Left ventricle myocardium inferior (tissue), 1 donor: Measurements from ENCODE around the gene KRTAP10-5. TPM values are rescaled to one million over a fixed set of nuclear protein-coding genes. Genes with fewer than 3 reads are reported as not detected.
"Not testable (repeated sequence)": the region's sequence is repeated elsewhere in the genome, so short reads cannot be mapped to it uniquely, and the experiment has no call there.

Experiments
- DNase-seq: peaks from one replicate; pipeline ENCODE4 v3.0.0-alpha.2; 2020
- H3K27ac ChIP-seq: fragments of 200-600 bp; replicated peaks from 2 replicates; pipeline ENCODE4 v1.8.0; 2021
- H3K27me3 ChIP-seq: fragments of 200-600 bp; 2 replicates; pipeline ENCODE4 v1.8.0; 2021; ENCODE audit warnings: low read depth
- H3K36me3 ChIP-seq: fragments of 200-600 bp; 2 replicates; pipeline ENCODE4 v1.8.0; 2021
- H3K4me1 ChIP-seq: fragments of 200-600 bp; 2 replicates; pipeline ENCODE4 v1.8.0; 2021
- H3K4me3 ChIP-seq: fragments of 200-600 bp; 2 replicates; pipeline ENCODE4 v1.8.0; 2021; ENCODE audit warnings: mild to moderate bottlenecking, moderate library complexity
- H3K9me3 ChIP-seq: fragments of 200-600 bp; replicated peaks from 2 replicates; pipeline ENCODE4 v1.8.0; 2021
- CTCF ChIP-seq: fragments of 200-600 bp; IDR thresholded peaks from 2 replicates; pipeline ENCODE4 v1.8.0; 2021; ENCODE audit warnings: antibody characterized with exemption, mild to moderate bottlenecking, borderline replicate concordance
- intact Hi-C: fragments of 100-400 bp; cut with micrococcal nuclease; formaldehyde crosslinking; loops from one replicate; pipeline ENCODE4 v1.11.0; 2022
- total RNA-seq: library from RNA; stranded (reverse); fragmentation: NEBNext Ultra II Directional; extraction: Animal tissue kit (Norgen Biotek cat#: 25700); gene quantifications from one replicate; pipeline ENCODE4 v1.2.1, GENCODE V29; 2021
- donor health status: DM: no; HTN: yes; CAD: no; lungs with severe emphysema.

KRTAP10-5 gene
- total RNA-seq, 1 donor from 2014 or later: not detected

- H3K36me3 ChIP-seq: no peaks in the 10 kb centered on the region
- no peak overlapping the region for H3K27ac ChIP-seq
- intact Hi-C loops: no loop called here
- no peak for DNase-seq
- peaks cover 31% of the 10 kb centered on the region for H3K27me3 ChIP-seq
- TF ChIP-seq CTCF: no peak
- H3K4me3 ChIP-seq: no peak overlapping the region
- H3K9me3 ChIP-seq: peaks cover 10% of the 10 kb centered on the region
- peaks cover 8% of the 10 kb centered on the region for H3K4me1 ChIP-seq
Measured at GRCh38 chr21:44595524-44595923, 15.1 kb upstream of the KRTAP10-5 start.

GRCh38 chr21:44594406-44594916 lies 14.1 kb upstream of the KRTAP10-5 start:
- H3K9me3 ChIP-seq: peaks cover 10% of the 10 kb centered on the region
- H3K4me1 ChIP-seq: peaks cover 8% of the 10 kb centered on the region
- TF ChIP-seq CTCF: no peak
- intact Hi-C loops: no loop called here
- DNase-seq: no peak
- no peak overlapping the region for H3K27ac ChIP-seq
- H3K4me3 ChIP-seq: no peak overlapping the region
- H3K27me3 ChIP-seq: peaks cover 35% of the 10 kb centered on the region
- H3K36me3 ChIP-seq: no peaks in the 10 kb centered on the region

- no peak for TF ChIP-seq CTCF
- no peak overlapping the region for H3K4me3 ChIP-seq
- H3K9me3 ChIP-seq: peaks cover 9% of the 10 kb centered on the region
- H3K4me1 ChIP-seq: peaks cover 8% of the 10 kb centered on the region
- H3K27ac ChIP-seq: no peak overlapping the region
- no peak for DNase-seq
- intact Hi-C loops: no loop called here
- no peaks in the 10 kb centered on the region for H3K36me3 ChIP-seq
- H3K27me3 ChIP-seq: peaks cover 33% of the 10 kb centered on the region
Measured at GRCh38 chr21:44593598-44594405, 13.4 kb upstream of the KRTAP10-5 start.

GRCh38 chr21:44592446-44593311 lies 12.3 kb upstream of the KRTAP10-5 start, which contains the start of gene KRTAP10-6:
TSS of gene KRTAP10-6 (minus strand) at chr21:44592505. CDS start at chr21:44592484, 21 bp downstream.
- H3K27me3 ChIP-seq: peaks cover 26% of the 10 kb centered on the region

GRCh38 chr21:44591801-44592130 lies 11.4 kb upstream of the KRTAP10-5 start:
- H3K4me1 ChIP-seq, H3K9me3 ChIP-seq, H3K36me3 ChIP-seq, H3K27ac ChIP-seq, DNase-seq, H3K4me3 ChIP-seq, intact Hi-C loops: not testable (repeated sequence)
- peaks cover 28% of the 10 kb centered on the region for H3K27me3 ChIP-seq

More at GRCh38 chr21:44592446-44593311, 12.3 kb upstream of the KRTAP10-5 start, which contains the start of gene KRTAP10-6:
- no peaks in the 10 kb centered on the region for H3K36me3 ChIP-seq
- no peak for TF ChIP-seq CTCF
- no peak for DNase-seq
- H3K27ac ChIP-seq: no peak within 1 kb of the TSS
- peaks cover 8% of the 10 kb centered on the region for H3K4me1 ChIP-seq
- intact Hi-C loops: no loop called here
- H3K9me3 ChIP-seq: no peaks in the 10 kb centered on the region
- H3K4me3 ChIP-seq: no peak within 1 kb of the TSS

GRCh38 chr21:44590897-44591800 lies 10.7 kb upstream of the KRTAP10-5 start:
- DNase-seq, intact Hi-C loops: not testable (repeated sequence)
- peaks cover 32% of the 10 kb centered on the region for H3K27me3 ChIP-seq

More at GRCh38 chr21:44590897-44591800, 10.7 kb upstream of the KRTAP10-5 start:
- H3K4me3 ChIP-seq, H3K27ac ChIP-seq, H3K9me3 ChIP-seq, H3K4me1 ChIP-seq, H3K36me3 ChIP-seq: not testable (repeated sequence)
